ENCODE data around the gene PPARD. TPM values are rescaled to one million over a fixed set of nuclear protein-coding genes. Genes with fewer than 3 reads are reported as not detected.

The PPARD gene
- polyA plus RNA-seq, 4 donors, result 7.8 to 29.4 (median 13.8) TPM

- Histone ChIP-seq H3K4me3 (ENCODE audit: low read depth in 1 of 3, low read length in 3 of 3) (no peak overlapping the region), H3K36me3 (ENCODE audit: control insufficient read depth in 3 of 3, insufficient read depth in 2 of 3, low read depth in 1 of 3, low read length in 3 of 3) (peaks cover 0 to 22% (median 0%) of the 10 kb centered on the region in 3 donors), H3K4me1 (ENCODE audit: control insufficient read depth in 3 of 3, insufficient read depth in 2 of 3, low read depth in 1 of 3, low read length in 2 of 3) (peaks cover 0 to 17% (median 13%) of the 10 kb centered on the region in 3 donors), H3K9me3 (ENCODE audit: control insufficient read depth in 2 of 2, insufficient read depth in 1 of 2, low read depth in 1 of 2, low read length in 1 of 2) (no peaks in the 10 kb centered on the region), H3K27ac (ENCODE audit: low read depth in 1 of 3, low read length in 2 of 3) (no peak overlapping the region), H3K27me3 (ENCODE audit: control insufficient read depth in 3 of 3, insufficient read depth in 3 of 3, low read length in 3 of 3) (no peaks in the 10 kb centered on the region)
- FAIRE-seq (no peak), DNase-seq (no peak)
- WGBS, 3 donors, result 88 to 93% (median 90%) methylated on average over 8 of the region's 8 CpGs
Measured at GRCh38 chr6:35403544-35404442, 61.4 kb downstream of the PPARD start.

- Histone ChIP-seq H3K4me1 (ENCODE audit: control insufficient read depth in 3 of 3, insufficient read depth in 2 of 3, low read depth in 1 of 3, low read length in 2 of 3) (peaks cover 0 to 11% (median 6%) of the 10 kb centered on the region in 3 donors), H3K9me3 (ENCODE audit: control insufficient read depth in 2 of 2, insufficient read depth in 1 of 2, low read depth in 1 of 2, low read length in 1 of 2) (no peaks in the 10 kb centered on the region), H3K36me3 (ENCODE audit: control insufficient read depth in 3 of 3, insufficient read depth in 2 of 3, low read depth in 1 of 3, low read length in 3 of 3) (peaks cover 0 to 31% (median 1%) of the 10 kb centered on the region in 3 donors), H3K27ac (ENCODE audit: low read depth in 1 of 3, low read length in 2 of 3) (no peak overlapping the region), H3K4me3 (ENCODE audit: low read depth in 1 of 3, low read length in 3 of 3) (no peak overlapping the region), H3K27me3 (ENCODE audit: control insufficient read depth in 3 of 3, insufficient read depth in 3 of 3, low read length in 3 of 3) (no peaks in the 10 kb centered on the region)
- WGBS, 3 donors, result 87 to 92% (median 92%) methylated on average over 20 of the region's 20 CpGs
- FAIRE-seq, result no peak
- DNase-seq, result no peak
Measured at GRCh38 chr6:35406711-35407485, 64.5 kb downstream of the PPARD start.

GRCh38 chr6:35409245-35409644, 66.9 kb downstream of the PPARD start:
- Histone ChIP-seq H3K27ac (ENCODE audit: low read depth in 1 of 3, low read length in 2 of 3) (no peak overlapping the region), H3K4me1 (ENCODE audit: control insufficient read depth in 3 of 3, insufficient read depth in 2 of 3, low read depth in 1 of 3, low read length in 2 of 3) (no peaks in the 10 kb centered on the region), H3K27me3 (ENCODE audit: control insufficient read depth in 3 of 3, insufficient read depth in 3 of 3, low read length in 3 of 3) (no peaks in the 10 kb centered on the region), H3K36me3 (ENCODE audit: control insufficient read depth in 3 of 3, insufficient read depth in 2 of 3, low read depth in 1 of 3, low read length in 3 of 3) (peaks cover 0 to 42% (median 1%) of the 10 kb centered on the region in 3 donors), H3K4me3 (ENCODE audit: low read depth in 1 of 3, low read length in 3 of 3) (no peak overlapping the region), H3K9me3 (ENCODE audit: control insufficient read depth in 2 of 2, insufficient read depth in 1 of 2, low read depth in 1 of 2, low read length in 1 of 2) (no peaks in the 10 kb centered on the region)
- no peak for DNase-seq
- FAIRE-seq, result no peak
- 82 to 89% (median 85%) methylated on average over 5 of the region's 5 CpGs for WGBS, 3 donors

- H3K9me3 ChIP-seq (ENCODE audit: control insufficient read depth in 2 of 2, insufficient read depth in 1 of 2, low read depth in 1 of 2, low read length in 1 of 2), result no peaks in the 10 kb centered on the region
Measured at GRCh38 chr6:35410131-35410530, 67.8 kb downstream of the PPARD start.

GRCh38 chr6:35411066-35411465, 68.7 kb downstream of the PPARD start:
- Histone ChIP-seq H3K4me1 (ENCODE audit: control insufficient read depth in 3 of 3, insufficient read depth in 2 of 3, low read depth in 1 of 3, low read length in 2 of 3) (peaks cover 0 to 6% (median 0%) of the 10 kb centered on the region in 3 donors), H3K36me3 (ENCODE audit: control insufficient read depth in 3 of 3, insufficient read depth in 2 of 3, low read depth in 1 of 3, low read length in 3 of 3) (peaks cover 0 to 48% (median 1%) of the 10 kb centered on the region in 3 donors), H3K27me3 (ENCODE audit: control insufficient read depth in 3 of 3, insufficient read depth in 3 of 3, low read length in 3 of 3) (no peaks in the 10 kb centered on the region), H3K27ac (ENCODE audit: low read depth in 1 of 3, low read length in 2 of 3) (no peak overlapping the region), H3K4me3 (ENCODE audit: low read depth in 1 of 3, low read length in 3 of 3) (no peak overlapping the region), H3K9me3 (ENCODE audit: control insufficient read depth in 2 of 2, insufficient read depth in 1 of 2, low read depth in 1 of 2, low read length in 1 of 2) (no peaks in the 10 kb centered on the region)
- FAIRE-seq (no peak), DNase-seq (no peak)
- 71 to 80% (median 79%) methylated on average over 9 of the region's 9 CpGs for WGBS, 3 donors

More at GRCh38 chr6:35410131-35410530, 67.8 kb downstream of the PPARD start:
- Histone ChIP-seq H3K36me3 (ENCODE audit: control insufficient read depth in 3 of 3, insufficient read depth in 2 of 3, low read depth in 1 of 3, low read length in 3 of 3) (peaks cover 0 to 47% (median 1%) of the 10 kb centered on the region in 3 donors), H3K4me1 (ENCODE audit: control insufficient read depth in 3 of 3, insufficient read depth in 2 of 3, low read depth in 1 of 3, low read length in 2 of 3) (peaks cover 0 to 5% (median 0%) of the 10 kb centered on the region in 3 donors), H3K27ac (ENCODE audit: low read depth in 1 of 3, low read length in 2 of 3) (no peak overlapping the region), H3K4me3 (ENCODE audit: low read depth in 1 of 3, low read length in 3 of 3) (no peak overlapping the region), H3K27me3 (ENCODE audit: control insufficient read depth in 3 of 3, insufficient read depth in 3 of 3, low read length in 3 of 3) (no peaks in the 10 kb centered on the region)
- FAIRE-seq (no peak), DNase-seq (no peak)
- WGBS, 3 donors, result 62 to 65% (median 65%) methylated on average over 3 of the region's 3 CpGs

GRCh38 chr6:35412102-35412501, 69.7 kb downstream of the PPARD start:
- no peak overlapping the region for H3K27ac ChIP-seq (ENCODE audit: low read depth in 1 of 3, low read length in 2 of 3)
- no peaks in the 10 kb centered on the region for H3K27me3 ChIP-seq (ENCODE audit: control insufficient read depth in 3 of 3, insufficient read depth in 3 of 3, low read length in 3 of 3)
- peaks cover 0 to 53% (median 1%) of the 10 kb centered on the region in 3 donors for H3K36me3 ChIP-seq (ENCODE audit: control insufficient read depth in 3 of 3, insufficient read depth in 2 of 3, low read depth in 1 of 3, low read length in 3 of 3)
- H3K4me3 ChIP-seq (ENCODE audit: low read depth in 1 of 3, low read length in 3 of 3), result no peak overlapping the region
- DNase-seq, result no peak
- no peaks in the 10 kb centered on the region for H3K9me3 ChIP-seq (ENCODE audit: control insufficient read depth in 2 of 2, insufficient read depth in 1 of 2, low read depth in 1 of 2, low read length in 1 of 2)
- FAIRE-seq, result no peak
- 87 to 96% (median 93%) methylated on average over 8 of the region's 8 CpGs for WGBS, 3 donors
- peaks cover 0 to 6% (median 0%) of the 10 kb centered on the region in 3 donors for H3K4me1 ChIP-seq (ENCODE audit: control insufficient read depth in 3 of 3, insufficient read depth in 2 of 3, low read depth in 1 of 3, low read length in 2 of 3)

GRCh38 chr6:35413911-35414310, 71.6 kb downstream of the PPARD start:
- Histone ChIP-seq H3K36me3 (ENCODE audit: control insufficient read depth in 3 of 3, insufficient read depth in 2 of 3, low read depth in 1 of 3, low read length in 3 of 3) (peaks cover 0 to 68% (median 1%) of the 10 kb centered on the region in 3 donors), H3K4me1 (ENCODE audit: control insufficient read depth in 3 of 3, insufficient read depth in 2 of 3, low read depth in 1 of 3, low read length in 2 of 3) (peaks cover 1 to 18% (median 2%) of the 10 kb centered on the region in 3 donors), H3K4me3 (ENCODE audit: low read depth in 1 of 3, low read length in 3 of 3) (no peak overlapping the region), H3K9me3 (ENCODE audit: control insufficient read depth in 2 of 2, insufficient read depth in 1 of 2, low read depth in 1 of 2, low read length in 1 of 2) (no peaks in the 10 kb centered on the region), H3K27me3 (ENCODE audit: control insufficient read depth in 3 of 3, insufficient read depth in 3 of 3, low read length in 3 of 3) (no peaks in the 10 kb centered on the region), H3K27ac (ENCODE audit: low read depth in 1 of 3, low read length in 2 of 3) (no peak overlapping the region)
- FAIRE-seq, result no peak
- no peak for DNase-seq
- WGBS, 3 donors, result 94 to 97% (median 94%) methylated on average over 6 of the region's 6 CpGs

Measured in small intestine (tissue), 7 donors.